Endothelial cell of umbilical vein (primary cell): ENCODE results near the gene THSD7B. TPM values are rescaled to one million over a fixed set of nuclear protein-coding genes. Genes with fewer than 3 reads are reported as not detected.

ENCODE experiments used
- BruUV-seq: library from RNA; stranded (reverse); fragments of 400-500 nt; replicated peaks from 2 replicates; lab custom pipeline; 2021; lab: Mats Ljungman, UMichigan
- CTCF ChIA-PET: fragments of 300-600, 350-600 bp; sonication (Branson Sonifier 250); formaldehyde crosslinking; loops from one replicate; lab custom pipeline; 2021; ENCODE audit warnings: antibody characterized with exemption, inconsistent platforms; lab: Charles Lee
- POLR2A ChIA-PET: fragments of 300-600, 350-600 bp; sonication (Branson Sonifier 250); formaldehyde crosslinking; loops from one replicate; lab custom pipeline; 2021; ENCODE audit warnings: antibody characterized with exemption, inconsistent platforms; lab: Charles Lee
- DNase-seq: peaks from one replicate; pipeline ENCODE4 v3.0.0-alpha.2; 2011; ENCODE audit warnings: low read depth, low spot score
- FAIRE-seq: peaks from 2 replicates; lab custom pipeline; 2011; peaks lifted over from hg19 to GRCh38; lab: Jason Lieb, UNC
- H2AFZ ChIP-seq: 2 replicates; pipeline ENCODE4 v1.6.0; 2012; ENCODE audit warnings: low read depth, low read length, control low read depth, inconsistent platforms
- H3K27ac ChIP-seq: 2 replicates; pipeline ENCODE4 v1.5.1; 2011; ENCODE audit warnings: low read depth, mild to moderate bottlenecking, control low read depth, low read length, moderate library complexity; ENCODE audit not compliant: insufficient read depth
- H3K27me3 ChIP-seq, 2 experiments: 2 replicates each; pipeline versions ENCODE4 v1.6.0 to v1.6.1; 2011; ENCODE audit warnings: low read length in 2 of 2, mixed read lengths in 1 of 2; ENCODE audit not compliant: control insufficient read depth in 2 of 2, insufficient read depth in 2 of 2
- H3K36me3 ChIP-seq, 2 experiments: 2 replicates in 1 of 2; 3 replicates in 1 of 2; pipeline ENCODE4 v1.5.1; 2011; ENCODE audit warnings: low read length in 2 of 2, mild to moderate bottlenecking in 1 of 2, moderate library complexity in 1 of 2; ENCODE audit not compliant: control insufficient read depth in 2 of 2, insufficient read depth in 2 of 2; ENCODE audit errors: extremely low read depth in 1 of 2
- H3K4me1 ChIP-seq: 3 replicates; pipeline ENCODE4 v1.5.1; 2011; ENCODE audit warnings: mild to moderate bottlenecking, low read length; ENCODE audit not compliant: control insufficient read depth, insufficient read depth; ENCODE audit errors: extremely low read depth
- H3K4me2 ChIP-seq: 2 replicates; pipeline ENCODE4 v1.6.1; 2011; ENCODE audit warnings: low read length, control low read depth, mixed read lengths; ENCODE audit not compliant: insufficient read depth
- H3K4me3 ChIP-seq, 3 experiments: fragments of 200-600 bp in 1 of 3; sonication (generic), shearing (Covaris generic) in 1 of 3; replicated peaks in 1 of 3; 2 replicates each; pipeline ENCODE4 v1.5.1; 2011 to 2016; ENCODE audit warnings: control low read depth in 3 of 3, low read length in 3 of 3, mild to moderate bottlenecking in 2 of 3, inconsistent platforms in 1 of 3, low read depth in 1 of 3, moderate library complexity in 1 of 3; ENCODE audit not compliant: insufficient read depth in 1 of 3
- H3K79me2 ChIP-seq: 2 replicates; pipeline ENCODE4 v1.6.0; 2012; ENCODE audit warnings: low read length, inconsistent platforms; ENCODE audit not compliant: control insufficient read depth, insufficient read depth
- H3K9ac ChIP-seq: replicated peaks from 2 replicates; pipeline ENCODE3; 2011; ENCODE audit warnings: low read length, control low read depth; ENCODE audit not compliant: insufficient read depth; ENCODE audit errors: extremely low read depth
- H3K9me1 ChIP-seq: replicated peaks from 3 replicates; pipeline ENCODE4 v1.6.0; 2011; ENCODE audit warnings: mild to moderate bottlenecking, low read length; ENCODE audit not compliant: control insufficient read depth, insufficient read depth; ENCODE audit errors: extremely low read depth
- H3K9me3 ChIP-seq: replicated peaks from 2 replicates; pipeline ENCODE4 v1.5.1; 2012; ENCODE audit warnings: low read length, inconsistent platforms; ENCODE audit not compliant: control insufficient read depth, insufficient read depth
- H4K20me1 ChIP-seq: replicated peaks from 2 replicates; pipeline ENCODE3; 2011; ENCODE audit warnings: mild to moderate bottlenecking, low read length; ENCODE audit not compliant: control insufficient read depth, insufficient read depth; ENCODE audit errors: extremely low read depth
- EZH2 ChIP-seq: IDR thresholded peaks from 2 replicates; pipeline ENCODE4 v1.6.1; 2012; ENCODE audit warnings: borderline replicate concordance, low read depth, mild to moderate bottlenecking, moderate library complexity, low read length, inconsistent platforms; ENCODE audit not compliant: severe bottlenecking
- FOS ChIP-seq: IDR thresholded peaks from 2 replicates; pipeline ENCODE4 v1.6.1; 2011; ENCODE audit warnings: mild to moderate bottlenecking, low read length, moderate library complexity, borderline replicate concordance; ENCODE audit not compliant: insufficient read depth
- GATA2 ChIP-seq: IDR thresholded peaks from 2 replicates; pipeline ENCODE4 v1.7.0; 2011; ENCODE audit warnings: low read depth, mild to moderate bottlenecking, moderate library complexity, mixed read lengths, low read length; ENCODE audit not compliant: insufficient read length, insufficient read depth
- JUN ChIP-seq: IDR thresholded peaks from 2 replicates; pipeline ENCODE4 v1.6.1; 2011; ENCODE audit warnings: borderline replicate concordance, low read depth; ENCODE audit not compliant: insufficient read length, insufficient read depth
- MYC ChIP-seq: IDR thresholded peaks from one replicate; pipeline ENCODE4 v1.6.1; 2011; ENCODE audit warnings: mild to moderate bottlenecking, low read depth, low read length
- POLR2A ChIP-seq: IDR thresholded peaks from 2 replicates; pipeline ENCODE4 v1.6.1; 2012; ENCODE audit warnings: low read depth, mild to moderate bottlenecking, control low read depth, low read length
- dilution Hi-C: fragments of 300-500 bp; cut with MboI; formaldehyde crosslinking; loops from one replicate; pipeline ENCODE4 v1.15.0; 2019; ENCODE audit warnings: low sequenced_read_pairs; ENCODE audit not compliant: extremely low pct_ligation_motif_present
- intact Hi-C: fragments of 100-400 bp; cut with micrococcal nuclease; formaldehyde crosslinking; loops from one replicate; pipeline ENCODE4 v1.10.0; 2022
- polyA plus RNA-seq, 4 experiments: library from polyadenylated mRNA; depleted of rRNA in 3 of 4; stranded (reverse) in 3 of 4; unstranded in 1 of 4; fragments of >200 nt; gene quantifications; 2 replicates each; pipeline versions ENCODE4 v1.2.1 to v1.2.3, GENCODE V29; 2011 to 2012; ENCODE audit warnings: missing spikeins in 1 of 4
- total RNA-seq: library from RNA; stranded (reverse); gene quantifications from 2 replicates; pipeline ENCODE4 v1.2.3, GENCODE V29; 2021
- TF ChIP-seq, protein P1 (sequence below), 2 donors: IDR thresholded peaks; 1 replicate in 1 of 2; 2 replicates in 1 of 2; pipeline ENCODE4 v1.5.1; 2011; ENCODE audit warnings: low read length in 2 of 2, mild to moderate bottlenecking in 2 of 2, moderate library complexity in 2 of 2, control low read depth in 1 of 2, inconsistent platforms in 1 of 2, low read depth in 1 of 2; ENCODE audit not compliant: insufficient read depth in 1 of 2; ENCODE audit errors: extremely low read depth in 1 of 2
- TF ChIP-seq, protein P2 (sequence below): IDR thresholded peaks from 2 replicates; pipeline ENCODE4 v1.6.1; 2011; ENCODE audit not compliant: insufficient read depth, insufficient read length

Gene THSD7B
- total and polyA plus RNA-seq, 2 donors (not counting 3 experiments of a cell fraction or from before 2014, with no cell fraction given) = 0.04 TPM; not detected in 1

- intact Hi-C loops (loop anchor here (1.0 kb wide), 3 partner anchors 120 to 629 kb away; no protein-coding TSS in a partner anchor), dilution Hi-C loops (no loop called here)
- Histone ChIP-seq H3K9me3 (no peaks in the 10 kb centered on the region), H3K79me2 (no peaks in the 10 kb centered on the region), H4K20me1 (no peaks in the 10 kb centered on the region), H3K4me1 (no peaks in the 10 kb centered on the region), H3K27me3 (no peaks in the 10 kb centered on the region), H3K9ac (no peak overlapping the region), H3K4me2 (no peak overlapping the region), H2AFZ (no peak overlapping the region), H3K9me1 (no peaks in the 10 kb centered on the region), H3K27ac (no peak overlapping the region), H3K36me3 (no peaks in the 10 kb centered on the region), H3K4me3 (no peak overlapping the region)
- ChIA-PET POLR2A (no interaction called here), CTCF (interaction anchor here (0.8 to 2.9 kb wide), 2 partner anchors 119 to 186 kb away, joined by 3 to 14 read pairs; no protein-coding TSS in a partner anchor)
- DNase-seq = no peak
- FAIRE-seq = no peak
- TF ChIP-seq EZH2 (no peak), POLR2A (no peak), FOS (no peak), JUN (no peak), MYC (no peak), GATA2 (no peak)
- TF ChIP-seq, protein P1, sequence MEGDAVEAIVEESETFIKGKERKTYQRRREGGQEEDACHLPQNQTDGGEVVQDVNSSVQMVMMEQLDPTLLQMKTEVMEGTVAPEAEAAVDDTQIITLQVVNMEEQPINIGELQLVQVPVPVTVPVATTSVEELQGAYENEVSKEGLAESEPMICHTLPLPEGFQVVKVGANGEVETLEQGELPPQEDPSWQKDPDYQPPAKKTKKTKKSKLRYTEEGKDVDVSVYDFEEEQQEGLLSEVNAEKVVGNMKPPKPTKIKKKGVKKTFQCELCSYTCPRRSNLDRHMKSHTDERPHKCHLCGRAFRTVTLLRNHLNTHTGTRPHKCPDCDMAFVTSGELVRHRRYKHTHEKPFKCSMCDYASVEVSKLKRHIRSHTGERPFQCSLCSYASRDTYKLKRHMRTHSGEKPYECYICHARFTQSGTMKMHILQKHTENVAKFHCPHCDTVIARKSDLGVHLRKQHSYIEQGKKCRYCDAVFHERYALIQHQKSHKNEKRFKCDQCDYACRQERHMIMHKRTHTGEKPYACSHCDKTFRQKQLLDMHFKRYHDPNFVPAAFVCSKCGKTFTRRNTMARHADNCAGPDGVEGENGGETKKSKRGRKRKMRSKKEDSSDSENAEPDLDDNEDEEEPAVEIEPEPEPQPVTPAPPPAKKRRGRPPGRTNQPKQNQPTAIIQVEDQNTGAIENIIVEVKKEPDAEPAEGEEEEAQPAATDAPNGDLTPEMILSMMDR (IDR thresholded peaks at IDR 0.05; ENCODE audit: extremely low read depth in 1 of 2, insufficient read depth in 1 of 2, low read depth in 1 of 2, low read length in 2 of 2) = no peak
- TF ChIP-seq, protein P2, sequence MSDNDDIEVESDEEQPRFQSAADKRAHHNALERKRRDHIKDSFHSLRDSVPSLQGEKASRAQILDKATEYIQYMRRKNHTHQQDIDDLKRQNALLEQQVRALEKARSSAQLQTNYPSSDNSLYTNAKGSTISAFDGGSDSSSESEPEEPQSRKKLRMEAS = no peak
- no TSS peak for BruUV-seq
Observed at GRCh38 chr2:137051778-137052398, 286.5 kb downstream of the THSD7B start.
